K562 (cell line): ENCODE results near the gene COQ8A. TPM values are rescaled to one million over a fixed set of nuclear protein-coding genes. Genes with fewer than 3 reads are reported as not detected.

ENCODE experiments used
- ATAC-seq: fragments of 200-7000 bp; cut with Tn5 transposase; 3 replicates; pipeline ENCODE4 v1.9.1; 2020; ENCODE audit warnings: moderate library complexity
- BruUV-seq: library from RNA; stranded (reverse); fragments of 400-500 nt; replicated peaks from 2 replicates; lab custom pipeline; 2021; lab: Mats Ljungman, UMichigan
- CTCF ChIA-PET: fragments of 300-600 bp; formaldehyde crosslinking; extraction: SDS; loops from one replicate; lab custom pipeline; 2021; ENCODE audit warnings: low intra/inter-chr PET ratio; lab: Yijun Ruan, JAX
- POLR2A ChIA-PET: fragments of 300-600, 350-650 bp; sonication (Branson Sonifier 250); formaldehyde crosslinking; extraction: SDS; loops from one replicate; lab custom pipeline; 2021; ENCODE audit warnings: antibody characterized with exemption, inconsistent platforms; lab: Yijun Ruan, JAX
- DNase-seq, 4 experiments: peaks; one replicate each; pipeline versions ENCODE4 v3.0.0 to v3.0.0-alpha.2; 2011 to 2018; ENCODE audit warnings: low spot score in 3 of 4, mixed read lengths in 3 of 4; ENCODE audit errors: extremely low read depth in 1 of 4
- FAIRE-seq: peaks from 2 replicates; lab custom pipeline; 2011; peaks lifted over from hg19 to GRCh38; lab: Jason Lieb, UNC
- H2AFZ ChIP-seq: 2 replicates; pipeline ENCODE4 v1.6.0; 2011; ENCODE audit warnings: low read depth, low read length, control low read depth, inconsistent platforms
- H3K27ac ChIP-seq: fragments of 200-600 bp; 3 replicates; pipeline ENCODE4 v1.8.0; 2011; ENCODE audit warnings: low read depth, mild to moderate bottlenecking, control low read depth, inconsistent platforms, low read length, moderate library complexity, mixed read lengths; ENCODE audit errors: extremely low read depth
- H3K27me3 ChIP-seq, 2 experiments: fragments of 300-600 bp in 1 of 2; 2 replicates in 1 of 2; 3 replicates in 1 of 2; pipeline versions ENCODE4 v1.6.0 to v1.8.0; 2011; ENCODE audit warnings: inconsistent platforms in 2 of 2, low read length in 2 of 2, mild to moderate bottlenecking in 1 of 2, mixed read lengths in 1 of 2, moderate library complexity in 1 of 2; ENCODE audit not compliant: control insufficient read depth in 2 of 2, insufficient read depth in 2 of 2
- H3K36me3 ChIP-seq: fragments of 300-600 bp; 3 replicates; pipeline ENCODE4 v1.8.0; 2011; ENCODE audit warnings: mild to moderate bottlenecking, low read length, inconsistent platforms; ENCODE audit not compliant: control insufficient read depth, insufficient read depth
- H3K4me1 ChIP-seq, 2 experiments: fragments of 200-600 bp in 1 of 2; replicated peaks in 1 of 2; 2 replicates in 1 of 2; 3 replicates in 1 of 2; pipeline versions ENCODE4 v1.5.1 to v1.8.0; 2011; ENCODE audit warnings: inconsistent platforms in 2 of 2, low read length in 2 of 2, mild to moderate bottlenecking in 1 of 2, mixed read lengths in 1 of 2, moderate library complexity in 1 of 2; ENCODE audit not compliant: control insufficient read depth in 2 of 2, insufficient read depth in 2 of 2
- H3K4me2 ChIP-seq: 2 replicates; pipeline ENCODE4 v1.6.1; 2011; ENCODE audit warnings: low read length, control low read depth, inconsistent platforms, mixed read lengths; ENCODE audit not compliant: insufficient read depth
- H3K4me3 ChIP-seq: fragments of 200-600 bp; sonication (generic), shearing (Covaris generic); 2 replicates; pipeline ENCODE4 v1.5.1; 2016; ENCODE audit warnings: control low read depth, inconsistent platforms
- H3K79me2 ChIP-seq: fragments of 200-600 bp; 3 replicates; pipeline ENCODE4 v1.8.0; 2011; ENCODE audit warnings: low read length, inconsistent platforms; ENCODE audit not compliant: control insufficient read depth, insufficient read depth
- H3K9ac ChIP-seq, 2 experiments: 2 replicates each; pipeline versions ENCODE4 v1.6.0 to v1.6.1; 2011; ENCODE audit warnings: low read depth in 2 of 2, low read length in 2 of 2, control low read depth in 1 of 2, inconsistent platforms in 1 of 2, mild to moderate bottlenecking in 1 of 2, mixed read lengths in 1 of 2; ENCODE audit not compliant: insufficient read depth in 1 of 2
- H3K9me1 ChIP-seq: one replicate; pipeline ENCODE4 v1.6.0; 2011; ENCODE audit warnings: inconsistent platforms, mild to moderate bottlenecking, low read length, moderate library complexity; ENCODE audit not compliant: control insufficient read depth, insufficient read depth
- H3K9me3 ChIP-seq: replicated peaks from 2 replicates; pipeline ENCODE4 v1.5.1; 2011; ENCODE audit warnings: low read depth, low read length, inconsistent platforms; ENCODE audit not compliant: control insufficient read depth, insufficient read depth
- H4K20me1 ChIP-seq: replicated peaks from 2 replicates; pipeline ENCODE4 v1.6.1; 2011; ENCODE audit warnings: low read length, inconsistent platforms, mixed read lengths; ENCODE audit not compliant: control insufficient read depth, insufficient read depth
- CEBPG ChIP-seq, 3 experiments: fragments of 200-800 bp in 1 of 3; sonication (Bioruptor generic) in 1 of 3; sonication (generic) in 1 of 3; formaldehyde crosslinking in 1 of 3; IDR thresholded peaks in 2 of 3; conservative IDR thresholded peaks in 1 of 3; 2 replicates each; pipeline versions ENCODE4 v1.6.1 to v1.8.0; 2016 to 2022; ENCODE audit warnings: missing compliant biosample characterization in 2 of 3, missing genetic modification characterization in 2 of 3, mild to moderate bottlenecking in 1 of 3, missing genetic modification reagents in 1 of 3
- E2F8 ChIP-seq: fragments of 450-650 bp; IDR thresholded peaks from 2 replicates; pipeline ENCODE4 v1.7.1; 2018; ENCODE audit warnings: mild to moderate bottlenecking, low read depth; ENCODE audit not compliant: partially characterized antibody
- WGBS: fragments of 100-300 bp; shearing (Covaris generic); methylation state at CpG from one replicate; pipeline ENCODE4 v1.1.6; 2016; ENCODE audit warnings: low coverage, mixed read lengths; ENCODE audit not compliant: insufficient coverage; ENCODE audit errors: missing lambda C conversion rate; 5-methylcytosine and 5-hydroxymethylcytosine counted together
- in situ Hi-C: fragments of 300-500 bp; cut with MboI; formaldehyde crosslinking; loops from 4 replicates; pipeline ENCODE4 v1.15.0; 2018; ENCODE audit warnings: inconsistent platforms, mixed read lengths
- intact Hi-C: fragments of 100-400 bp; cut with micrococcal nuclease; formaldehyde crosslinking; loops from 2 replicates; pipeline ENCODE4 v1.14.2; 2022
- polyA plus RNA-seq, 8 experiments: library from polyadenylated mRNA; depleted of rRNA in 4 of 8; stranded (reverse) in 5 of 8; unstranded in 3 of 8; fragments of >200 nt; fragmentation: Nextera tagmentation in 2 of 8; fragmentation: Illumina TruSeq in 1 of 8; extraction: Ambion mirVana in 2 of 8; extraction: Trizol in 1 of 8; gene quantifications; 2 replicates each; pipeline versions ENCODE4 v1.2.1 to v1.2.3, GENCODE V29; 2011 to 2014; ENCODE audit warnings: inconsistent platforms in 1 of 8, missing spikeins in 1 of 8
- total RNA-seq, 7 experiments: library from RNA; depleted of rRNA in 6 of 7; stranded (reverse); fragments of >200 nt in 6 of 7; fragmentation: Illumina TruSeq in 2 of 7; extraction: Trizol in 2 of 7; gene quantifications; 2 replicates each; pipeline versions ENCODE4 v1.2.1 to v1.2.3, GENCODE V29; 2011 to 2021; ENCODE audit warnings: low replicate concordance in 1 of 7

Gene COQ8A
- total and polyA plus RNA-seq, 9 of the 15 experiments (the other 6 are each of a cell fraction or from before 2014, with no cell fraction given) = 2.6 to 54.3 (median 32.4) TPM

GRCh38 chr1:226952118-226952441 is 12.0 kb downstream of the COQ8A start:
- CTCF ChIA-PET = no interaction called here
- Histone ChIP-seq H3K4me1 (no peaks in the 10 kb centered on the region), H3K9me1 (no peaks in the 10 kb centered on the region), H3K4me3 (no peak overlapping the region), H2AFZ (no peak overlapping the region), H3K9me3 (no peaks in the 10 kb centered on the region), H3K27ac (no peak overlapping the region), H3K4me2 (no peak overlapping the region), H3K9ac (no peak overlapping the region), H3K27me3 (no peaks in the 10 kb centered on the region), H3K79me2 (peaks cover 12% of the 10 kb centered on the region; the same call in 2 of the 3 replicates), H3K36me3 (no peaks in the 10 kb centered on the region), H4K20me1 (peaks cover 10% of the 10 kb centered on the region)
- TF ChIP-seq CEBPG (CRISPR knock-in tag; IDR thresholded peaks at IDR 0.05) (no peak), CEBPG (tag; conservative IDR thresholded peaks at IDR 0.05 in 1 of 2, IDR thresholded peaks at IDR 0.05 in 1 of 2) (no peak), E2F8 (no peak)
- no peak for DNase-seq
- intact Hi-C loops = no loop called here
- no peak for FAIRE-seq
- in situ Hi-C loops = no loop called here
- 71% methylated on average over 3 of the region's 3 CpGs for WGBS
- BruUV-seq = no TSS peak
- ATAC-seq = peak; percentile 12; the same call in 1 of the 3 replicates
- POLR2A ChIA-PET = interaction anchor here (0.5 kb wide), 1 partner anchor 363 kb away, joined by 4 read pairs; no protein-coding TSS in a partner anchor
